HEK293 (cell line): Measurements from ENCODE around the gene CYCS.

Experiments
- BCL6B ChIP-seq: fragments of 450-650 bp; formaldehyde crosslinking; IDR thresholded peaks from 2 replicates; pipeline ENCODE4 v1.5.1; 2017; ENCODE audit warnings: missing biosample characterization, missing genetic modification characterization
- EGR2 ChIP-seq: fragments of 450-650 bp; formaldehyde crosslinking; IDR thresholded peaks from 2 replicates; pipeline ENCODE4 v1.5.1; 2016; ENCODE audit warnings: low read depth, missing biosample characterization, missing genetic modification characterization
- GLI4 ChIP-seq: fragments of 450-650 bp; formaldehyde crosslinking; IDR thresholded peaks from 2 replicates; pipeline ENCODE4 v1.5.1; 2016; ENCODE audit warnings: missing biosample characterization, missing genetic modification characterization
- INSM2 ChIP-seq: fragments of 450-650 bp; formaldehyde crosslinking; IDR thresholded peaks from 2 replicates; pipeline ENCODE4 v1.5.1; 2016; ENCODE audit warnings: missing biosample characterization, missing genetic modification characterization
- KLF1 ChIP-seq: fragments of 450-650 bp; formaldehyde crosslinking; IDR thresholded peaks from 2 replicates; pipeline ENCODE4 v1.5.1; 2016; ENCODE audit warnings: missing biosample characterization, missing genetic modification characterization
- KLF10 ChIP-seq: fragments of 450-650 bp; IDR thresholded peaks from 2 replicates; pipeline ENCODE4 v1.5.1; 2018; ENCODE audit warnings: missing biosample characterization, mild to moderate bottlenecking, missing genetic modification characterization
- KLF8 ChIP-seq: fragments of 450-650 bp; formaldehyde crosslinking; IDR thresholded peaks from 2 replicates; pipeline ENCODE4 v1.5.1; 2016; ENCODE audit warnings: missing biosample characterization, missing genetic modification characterization
- PATZ1 ChIP-seq: fragments of 450-650 bp; formaldehyde crosslinking; IDR thresholded peaks from 2 replicates; pipeline ENCODE4 v1.5.1; 2016; ENCODE audit warnings: missing biosample characterization, missing genetic modification characterization
- REST ChIP-seq: fragments of 450-650 bp; formaldehyde crosslinking; IDR thresholded peaks from 2 replicates; pipeline ENCODE4 v1.5.1; 2016; ENCODE audit warnings: missing biosample characterization, missing genetic modification characterization
- SP2 ChIP-seq: fragments of 450-650 bp; formaldehyde crosslinking; IDR thresholded peaks from 2 replicates; pipeline ENCODE4 v1.5.1; 2016; ENCODE audit warnings: missing biosample characterization, missing genetic modification characterization
- TRIM28 ChIP-seq: IDR thresholded peaks from 2 replicates; pipeline ENCODE4 v1.6.1; 2011; ENCODE audit warnings: low read length, control low read depth, borderline replicate concordance
- YY1 ChIP-seq: fragments of 450-650 bp; formaldehyde crosslinking; IDR thresholded peaks from 2 replicates; pipeline ENCODE4 v1.5.1; 2018; ENCODE audit warnings: missing biosample characterization, missing genetic modification characterization
- ZBTB17 ChIP-seq: fragments of 450-650 bp; formaldehyde crosslinking; IDR thresholded peaks from 2 replicates; pipeline ENCODE4 v1.5.1; 2016; ENCODE audit warnings: missing biosample characterization, missing genetic modification characterization
- ZBTB48 ChIP-seq: fragments of 450-650 bp; formaldehyde crosslinking; IDR thresholded peaks from 2 replicates; pipeline ENCODE4 v1.5.1; 2016; ENCODE audit warnings: missing biosample characterization, missing genetic modification characterization
- ZFP41 ChIP-seq: fragments of 450-650 bp; formaldehyde crosslinking; IDR thresholded peaks from 2 replicates; pipeline ENCODE4 v1.5.1; 2016; ENCODE audit warnings: missing biosample characterization, missing genetic modification characterization, borderline replicate concordance
- ZNF121 ChIP-seq: fragments of 450-650 bp; formaldehyde crosslinking; IDR thresholded peaks from 2 replicates; pipeline ENCODE4 v1.5.1; 2016; ENCODE audit warnings: missing biosample characterization, missing genetic modification characterization
- ZNF133 ChIP-seq: fragments of 450-650 bp; formaldehyde crosslinking; IDR thresholded peaks from 2 replicates; pipeline ENCODE4 v1.5.1; 2016; ENCODE audit warnings: missing biosample characterization, missing genetic modification characterization
- ZNF146 ChIP-seq: fragments of 450-650 bp; formaldehyde crosslinking; IDR thresholded peaks from 2 replicates; pipeline ENCODE4 v1.5.1; 2016; ENCODE audit warnings: missing biosample characterization, missing genetic modification characterization
- ZNF148 ChIP-seq: fragments of 450-650 bp; formaldehyde crosslinking; IDR thresholded peaks from 2 replicates; pipeline ENCODE4 v1.5.0; 2017; ENCODE audit warnings: missing biosample characterization, missing genetic modification characterization, borderline replicate concordance
- ZNF311 ChIP-seq: fragments of 450-650 bp; formaldehyde crosslinking; IDR thresholded peaks from 2 replicates; pipeline ENCODE4 v1.5.1; 2017; ENCODE audit warnings: missing biosample characterization, missing genetic modification characterization, borderline replicate concordance
- ZNF354C ChIP-seq: fragments of 450-650 bp; formaldehyde crosslinking; IDR thresholded peaks from 2 replicates; pipeline ENCODE4 v1.5.1; 2016; ENCODE audit warnings: missing biosample characterization, missing genetic modification characterization, low read depth, borderline replicate concordance
- ZNF426 ChIP-seq: fragments of 450-650 bp; formaldehyde crosslinking; IDR thresholded peaks from 2 replicates; pipeline ENCODE4 v1.5.1; 2017; ENCODE audit warnings: missing biosample characterization, missing genetic modification characterization, mild to moderate bottlenecking, inconsistent platforms, moderate library complexity
- ZNF514 ChIP-seq: fragments of 450-650 bp; formaldehyde crosslinking; IDR thresholded peaks from 2 replicates; pipeline ENCODE4 v1.5.1; 2016; ENCODE audit warnings: missing biosample characterization, missing genetic modification characterization
- ZNF530 ChIP-seq: fragments of 450-650 bp; formaldehyde crosslinking; IDR thresholded peaks from 2 replicates; pipeline ENCODE4 v1.5.1; 2016; ENCODE audit warnings: low read depth, missing biosample characterization, missing genetic modification characterization
- ZNF558 ChIP-seq: fragments of 450-650 bp; formaldehyde crosslinking; IDR thresholded peaks from 2 replicates; pipeline ENCODE4 v1.5.1; 2016; ENCODE audit warnings: missing biosample characterization, missing genetic modification characterization
- ZNF596 ChIP-seq: fragments of 450-650 bp; IDR thresholded peaks from 2 replicates; pipeline ENCODE4 v1.5.0; 2018; ENCODE audit warnings: missing biosample characterization, mild to moderate bottlenecking, missing genetic modification characterization, moderate library complexity
- ZNF654 ChIP-seq: fragments of 450-650 bp; formaldehyde crosslinking; IDR thresholded peaks from 2 replicates; pipeline ENCODE4 v1.5.1; 2016; ENCODE audit warnings: low read depth, missing biosample characterization, missing genetic modification characterization
- ZNF776 ChIP-seq: fragments of 450-650 bp; formaldehyde crosslinking; IDR thresholded peaks from 2 replicates; pipeline ENCODE4 v1.5.0; 2017; ENCODE audit warnings: missing biosample characterization, missing genetic modification characterization, borderline replicate concordance

CYCS gene

GRCh38 chr7:25125137-25125946 lies at the start of gene CYCS (continued):
- TF ChIP-seq ZBTB48 (no peak; the same call in 1 of the 2 replicates), EGR2 (tag by site-specific recombination) (no peak), SP2 (peak; percentile 96), ZNF426 (tag by site-specific recombination) (no peak), ZNF776 (no peak), YY1 (peak; percentile 38; the same call in 1 of the 2 replicates), ZNF654 (tag by site-specific recombination) (no peak), ZNF558 (no peak), TRIM28 (peak; percentile 86; the same call in 1 of the 2 replicates), KLF1 (tag by site-specific recombination) (peak; percentile 96), ZNF148 (no peak), ZNF514 (no peak), ZNF311 (tag by site-specific recombination) (no peak), ZNF146 (tag by site-specific recombination) (no peak), GLI4 (tag by site-specific recombination) (no peak), KLF8 (peak; percentile 84; the same call in 1 of the 2 replicates), KLF10 (no peak), ZNF133 (no peak), ZNF530 (tag by site-specific recombination) (no peak), REST (tag by site-specific recombination) (no peak), ZNF121 (0 out of 2 replicates have a peak, but pooled peaks have one; percentile 18), PATZ1 (0 out of 2 replicates have a peak, but pooled peaks have one; percentile 49), ZFP41 (no peak), INSM2 (tag by site-specific recombination) (peak; percentile 50; the same call in 1 of the 2 replicates), ZNF596 (tag by site-specific recombination) (no peak), BCL6B (tag by site-specific recombination) (no peak), ZNF354C (tag by site-specific recombination) (no peak), ZBTB17 (tag by site-specific recombination) (peak; percentile 81)
